ENCODE data around the gene FOXC2. TPM values are rescaled to one million over a fixed set of nuclear protein-coding genes. Genes with fewer than 3 reads are reported as not detected.
A peak's percentile ranks its signal among the peaks of the same experiment; 100 is the strongest.

Gene FOXC2
- polyA plus RNA-seq, 1 of the 3 experiments (the other 2 are of a cell fraction): 1.3 TPM

DNA sequence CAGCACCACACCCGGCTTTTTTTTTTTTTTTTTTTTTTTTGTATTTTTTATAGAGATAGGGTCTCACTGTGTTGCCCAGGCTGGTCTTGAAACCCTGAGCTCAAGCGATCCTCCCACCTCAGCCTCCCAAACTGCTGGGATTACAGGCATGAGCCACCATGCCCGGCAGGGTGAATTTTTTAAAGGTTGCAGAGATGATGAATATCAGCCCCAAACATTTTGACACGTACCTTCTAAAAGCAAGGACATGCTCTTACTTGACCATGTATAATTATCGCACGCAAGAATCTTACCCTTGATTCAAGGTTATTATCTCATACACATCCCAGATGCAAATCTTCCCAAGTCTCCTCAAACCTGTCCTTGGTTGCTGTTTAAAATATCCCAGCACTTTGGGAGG is 4.3 kb upstream of the FOXC2 start (continued):
- TF ChIP-seq, protein P1, sequence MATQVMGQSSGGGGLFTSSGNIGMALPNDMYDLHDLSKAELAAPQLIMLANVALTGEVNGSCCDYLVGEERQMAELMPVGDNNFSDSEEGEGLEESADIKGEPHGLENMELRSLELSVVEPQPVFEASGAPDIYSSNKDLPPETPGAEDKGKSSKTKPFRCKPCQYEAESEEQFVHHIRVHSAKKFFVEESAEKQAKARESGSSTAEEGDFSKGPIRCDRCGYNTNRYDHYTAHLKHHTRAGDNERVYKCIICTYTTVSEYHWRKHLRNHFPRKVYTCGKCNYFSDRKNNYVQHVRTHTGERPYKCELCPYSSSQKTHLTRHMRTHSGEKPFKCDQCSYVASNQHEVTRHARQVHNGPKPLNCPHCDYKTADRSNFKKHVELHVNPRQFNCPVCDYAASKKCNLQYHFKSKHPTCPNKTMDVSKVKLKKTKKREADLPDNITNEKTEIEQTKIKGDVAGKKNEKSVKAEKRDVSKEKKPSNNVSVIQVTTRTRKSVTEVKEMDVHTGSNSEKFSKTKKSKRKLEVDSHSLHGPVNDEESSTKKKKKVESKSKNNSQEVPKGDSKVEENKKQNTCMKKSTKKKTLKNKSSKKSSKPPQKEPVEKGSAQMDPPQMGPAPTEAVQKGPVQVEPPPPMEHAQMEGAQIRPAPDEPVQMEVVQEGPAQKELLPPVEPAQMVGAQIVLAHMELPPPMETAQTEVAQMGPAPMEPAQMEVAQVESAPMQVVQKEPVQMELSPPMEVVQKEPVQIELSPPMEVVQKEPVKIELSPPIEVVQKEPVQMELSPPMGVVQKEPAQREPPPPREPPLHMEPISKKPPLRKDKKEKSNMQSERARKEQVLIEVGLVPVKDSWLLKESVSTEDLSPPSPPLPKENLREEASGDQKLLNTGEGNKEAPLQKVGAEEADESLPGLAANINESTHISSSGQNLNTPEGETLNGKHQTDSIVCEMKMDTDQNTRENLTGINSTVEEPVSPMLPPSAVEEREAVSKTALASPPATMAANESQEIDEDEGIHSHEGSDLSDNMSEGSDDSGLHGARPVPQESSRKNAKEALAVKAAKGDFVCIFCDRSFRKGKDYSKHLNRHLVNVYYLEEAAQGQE (IDR thresholded peaks at IDR 0.05; ENCODE audit: low read depth, low read length): no peak
- TF ChIP-seq YY1 (IDR thresholded peaks at IDR 0.05; ENCODE audit: low read depth) (no peak), ELF1 (IDR thresholded peaks at IDR 0.05) (no peak), MEF2A (IDR thresholded peaks at IDR 0.05; ENCODE audit: borderline replicate concordance, low read depth) (no peak)
- TF ChIP-seq, protein P2, sequence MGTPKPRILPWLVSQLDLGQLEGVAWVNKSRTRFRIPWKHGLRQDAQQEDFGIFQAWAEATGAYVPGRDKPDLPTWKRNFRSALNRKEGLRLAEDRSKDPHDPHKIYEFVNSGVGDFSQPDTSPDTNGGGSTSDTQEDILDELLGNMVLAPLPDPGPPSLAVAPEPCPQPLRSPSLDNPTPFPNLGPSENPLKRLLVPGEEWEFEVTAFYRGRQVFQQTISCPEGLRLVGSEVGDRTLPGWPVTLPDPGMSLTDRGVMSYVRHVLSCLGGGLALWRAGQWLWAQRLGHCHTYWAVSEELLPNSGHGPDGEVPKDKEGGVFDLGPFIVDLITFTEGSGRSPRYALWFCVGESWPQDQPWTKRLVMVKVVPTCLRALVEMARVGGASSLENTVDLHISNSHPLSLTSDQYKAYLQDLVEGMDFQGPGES (IDR thresholded peaks at IDR 0.05; ENCODE audit: low read depth, low read length): no peak

DNA sequence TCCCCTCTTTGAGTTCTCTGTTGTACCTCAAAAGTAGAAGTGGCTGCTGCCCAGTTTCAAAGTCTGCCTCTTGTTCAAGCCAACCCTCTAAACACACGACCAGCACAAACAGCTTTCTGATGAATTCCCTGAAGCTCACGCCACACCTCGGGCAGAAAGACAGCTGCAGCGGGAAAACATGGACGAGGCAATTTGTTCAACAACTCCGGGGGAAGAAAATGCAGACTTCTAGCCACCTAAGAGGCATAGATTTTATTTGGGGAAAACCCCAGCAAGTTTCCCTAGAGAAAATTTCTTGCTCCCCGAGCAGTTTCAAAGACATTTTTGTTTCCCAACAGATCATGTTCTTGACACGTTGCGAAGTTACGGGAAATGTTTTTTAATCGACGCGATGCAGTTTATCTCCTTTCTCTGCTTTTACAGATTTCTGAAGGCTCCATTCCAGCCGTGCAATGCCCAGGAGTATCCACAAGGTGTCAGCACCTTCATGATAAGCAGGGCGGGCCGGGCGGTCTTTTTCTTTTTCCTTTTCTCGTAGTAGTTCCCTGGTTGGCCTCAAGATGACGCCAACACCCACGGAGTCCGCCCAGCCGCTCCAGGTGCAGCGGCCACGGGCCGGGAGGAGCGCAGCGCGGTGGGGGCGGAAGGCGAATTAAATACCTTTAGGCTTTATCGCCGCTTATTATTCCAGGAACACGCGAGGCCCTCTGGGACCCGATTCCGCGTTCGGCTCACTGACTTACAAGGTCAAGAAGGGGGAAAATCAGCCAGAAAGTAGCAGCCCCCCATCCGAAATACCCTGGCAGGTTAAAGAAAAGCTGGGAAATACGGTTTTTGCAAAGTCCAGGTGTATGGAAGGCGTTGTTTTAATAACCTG is 2.9 kb upstream of the FOXC2 start:
- Histone ChIP-seq H3K27me3 (ENCODE audit: insufficient read depth) (peaks cover 23% of the 10 kb centered on the region; the same call in 1 of the 2 replicates), H3K4me1 (ENCODE audit: control insufficient read depth in 1 of 2, insufficient read depth in 2 of 2, low read depth in 1 of 2, low read length in 1 of 2) (no peaks in the 10 kb centered on the region; a peak in 1 of 4 replicates), H3F3A (replicated peaks; ENCODE audit: insufficient read depth) (peaks cover 11% of the 10 kb centered on the region), H3K4me2 (peak overlapping the region; percentile 77), H3K9me2 (no peaks in the 10 kb centered on the region), H3K79me2 (ENCODE audit: insufficient read depth) (peaks cover 19% of the 10 kb centered on the region), H4K20me1 (ENCODE audit: insufficient read depth) (peaks cover 2% of the 10 kb centered on the region; the same call in 1 of the 2 replicates), H3K36me3 (replicated peaks in 1 of 2; ENCODE audit: control insufficient read depth in 1 of 2, insufficient read depth in 2 of 2, low read length in 1 of 2) (peaks cover 0 to 1% of the 10 kb centered on the region in 2 experiments), H2AFZ (ENCODE audit: low read depth) (peak overlapping the region; percentile 71), H3K27ac (ENCODE audit: low read depth in 2 of 2, low read length in 1 of 2) (no peak overlapping the region), H3K9ac (no peak overlapping the region), H3K4me3 (ENCODE audit: low read depth in 2 of 2, low read length in 1 of 2) (peak overlapping the region; percentile 25 to 58; a peak in 3 of 4 replicates), H3K9me3 (no peaks in the 10 kb centered on the region)
- DNase-seq: peak; percentile 92
- CTCF ChIA-PET: interaction anchor here (0.7 to 5.5 kb wide), 35 partner anchors 8 to 720 kb away, joined by 3 to 56 read pairs (median 3); partner anchors contain the start of genes FOXL1 and MTHFSD
- 3% methylated on average over 33 of the region's 41 CpGs for WGBS (ENCODE audit: low lambda C conversion rate)
- POLR2A ChIA-PET: interaction anchor here (1.1 kb wide), 1 partner anchor 8 kb away, joined by 3 read pairs; no protein-coding TSS in a partner anchor
- TF ChIP-seq MXI1 (IDR thresholded peaks at IDR 0.05; ENCODE audit: low read depth, low read length): no peak
- TF ChIP-seq, protein P1 (IDR thresholded peaks at IDR 0.05; ENCODE audit: low read depth, low read length): 0 out of 2 replicates have a peak, but pooled peaks have one; percentile 27
- no peak for TF ChIP-seq MEF2A (IDR thresholded peaks at IDR 0.05; ENCODE audit: borderline replicate concordance, low read depth)
- no peak for TF ChIP-seq RCOR1 (IDR thresholded peaks at IDR 0.05; ENCODE audit: low read length)
- TF ChIP-seq, protein P3, sequence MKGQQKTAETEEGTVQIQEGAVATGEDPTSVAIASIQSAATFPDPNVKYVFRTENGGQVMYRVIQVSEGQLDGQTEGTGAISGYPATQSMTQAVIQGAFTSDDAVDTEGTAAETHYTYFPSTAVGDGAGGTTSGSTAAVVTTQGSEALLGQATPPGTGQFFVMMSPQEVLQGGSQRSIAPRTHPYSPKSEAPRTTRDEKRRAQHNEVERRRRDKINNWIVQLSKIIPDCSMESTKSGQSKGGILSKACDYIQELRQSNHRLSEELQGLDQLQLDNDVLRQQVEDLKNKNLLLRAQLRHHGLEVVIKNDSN (IDR thresholded peaks at IDR 0.05; ENCODE audit: borderline replicate concordance, low read depth): no peak
- TF ChIP-seq YY1 (IDR thresholded peaks at IDR 0.05; ENCODE audit: low read depth): no peak
- TF ChIP-seq, protein P4, sequence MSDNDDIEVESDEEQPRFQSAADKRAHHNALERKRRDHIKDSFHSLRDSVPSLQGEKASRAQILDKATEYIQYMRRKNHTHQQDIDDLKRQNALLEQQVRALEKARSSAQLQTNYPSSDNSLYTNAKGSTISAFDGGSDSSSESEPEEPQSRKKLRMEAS (IDR thresholded peaks at IDR 0.05; ENCODE audit: low read depth): peak; percentile 19; the same call in 1 of the 2 replicates
- TF ChIP-seq FOXM1 (IDR thresholded peaks at IDR 0.05; ENCODE audit: low read depth): peak; percentile 50; the same call in 1 of the 2 replicates
- TF ChIP-seq CHD2 (IDR thresholded peaks at IDR 0.05; ENCODE audit: low read length, partially characterized antibody): peak; percentile 45
- no peak for TF ChIP-seq POLR2AphosphoS5 (IDR thresholded peaks at IDR 0.05; ENCODE audit: low read depth, low read length)
- peak; percentile 23; the same call in 1 of the 2 replicates for TF ChIP-seq TAF1 (IDR thresholded peaks at IDR 0.05; ENCODE audit: borderline replicate concordance, low read depth, low read length)
- TF ChIP-seq TEAD4 (IDR thresholded peaks at IDR 0.05; ENCODE audit: borderline replicate concordance, insufficient read depth): no peak
- peak; percentile 99 for TF ChIP-seq SMC3 (IDR thresholded peaks at IDR 0.05; ENCODE audit: low read depth, low read length)
- no peak for TF ChIP-seq EZH2phosphoT487 (IDR thresholded peaks at IDR 0.05; ENCODE audit: borderline replicate concordance, low read depth)
- TF ChIP-seq, protein P5, sequence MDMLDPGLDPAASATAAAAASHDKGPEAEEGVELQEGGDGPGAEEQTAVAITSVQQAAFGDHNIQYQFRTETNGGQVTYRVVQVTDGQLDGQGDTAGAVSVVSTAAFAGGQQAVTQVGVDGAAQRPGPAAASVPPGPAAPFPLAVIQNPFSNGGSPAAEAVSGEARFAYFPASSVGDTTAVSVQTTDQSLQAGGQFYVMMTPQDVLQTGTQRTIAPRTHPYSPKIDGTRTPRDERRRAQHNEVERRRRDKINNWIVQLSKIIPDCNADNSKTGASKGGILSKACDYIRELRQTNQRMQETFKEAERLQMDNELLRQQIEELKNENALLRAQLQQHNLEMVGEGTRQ (IDR thresholded peaks at IDR 0.05; ENCODE audit: borderline replicate concordance, low read depth, low read length): no peak

Measured in SK-N-SH (cell line).